Esophagus squamous epithelium (tissue), 5 donors: ENCODE data around the gene STK24. TPM values are rescaled to one million over a fixed set of nuclear protein-coding genes. Genes with fewer than 3 reads are reported as not detected.

Source experiments
- DNase-seq: peaks from one replicate; lab custom pipeline; 2025; lab: John Stamatoyannopoulos, UW
- H3K27ac ChIP-seq, 4 donors: fragments of 200-600 bp; sonication (generic); one replicate each; pipeline ENCODE4 v1.5.1; 2016 to 2019; ENCODE audit warnings: mild to moderate bottlenecking in 1 of 4
- H3K27me3 ChIP-seq, 4 donors: fragments of 200-600 bp; sonication (generic); 1 replicate in 3 of 4; 2 replicates in 1 of 4; pipeline versions ENCODE4 v1.5.1 to v1.6.0; 2017 to 2021; ENCODE audit warnings: antibody characterized with exemption in 1 of 4
- H3K36me3 ChIP-seq, 3 donors: fragments of 200-600 bp; sonication (generic); one replicate each; pipeline ENCODE4 v1.5.1; 2016 to 2019
- H3K4me1 ChIP-seq, 3 donors: fragments of 200-600 bp; sonication (generic); one replicate each; pipeline ENCODE4 v1.5.1; 2017 to 2019
- H3K4me3 ChIP-seq, 4 donors: fragments of 200-600 bp; sonication (generic); 1 replicate in 3 of 4; 2 replicates in 1 of 4; pipeline ENCODE4 v1.5.1; 2016 to 2019; ENCODE audit warnings: mild to moderate bottlenecking in 2 of 4, moderate library complexity in 1 of 4
- H3K9me3 ChIP-seq, 3 donors: fragments of 200-600 bp; sonication (generic); one replicate each; pipeline ENCODE4 v1.5.1; 2016 to 2019
- POLR2A ChIP-seq, 4 donors: fragments of 450-650 bp; IDR thresholded peaks; one replicate each; pipeline ENCODE4 v1.6.1; 2017; ENCODE audit warnings: antibody characterized with exemption in 4 of 4, mild to moderate bottlenecking in 4 of 4, moderate library complexity in 3 of 4
- WGBS, 2 donors: methylation state at CpG; one replicate each; pipeline ENCODE4 v1.1.5; 2018; 5-methylcytosine and 5-hydroxymethylcytosine counted together
- intact Hi-C: fragments of 100-400 bp; cut with DNase I; formaldehyde crosslinking; loops from one replicate; pipeline ENCODE4 v1.15.0; 2022
- total RNA-seq, 4 donors: library from RNA; depleted of rRNA; stranded (reverse); fragments of >200 nt; gene quantifications; one replicate each; pipeline ENCODE4 v1.1.0, GENCODE V29; 2016
- TF ChIP-seq, protein P1 (sequence below), 6 experiments: fragments of 450-650 bp in 4 of 6; fragments of 200-600 bp in 2 of 6; sonication (generic) in 2 of 6; IDR thresholded peaks; one replicate each; pipeline ENCODE4 v1.5.1; 2016 to 2019; ENCODE audit warnings: antibody characterized with exemption in 6 of 6, mild to moderate bottlenecking in 4 of 6, moderate library complexity in 4 of 6
- donor health status: DM: yes; HTN: yes; CAD: no.

Gene STK24
- total RNA-seq, 4 donors from 2014 or later, result 119 to 156 (median 130) TPM

GRCh38 chr13:98585398-98585754 is 8.5 kb upstream of the STK24 start:
- peaks cover 0 to 3% (median 0%) of the 10 kb centered on the region in 3 donors for H3K9me3 ChIP-seq
- H3K27me3 ChIP-seq, result no peaks in the 10 kb centered on the region
- intact Hi-C loops, result loop anchor here (5.0 kb wide), 1 partner anchor 72 kb away; no protein-coding TSS in a partner anchor
- H3K27ac ChIP-seq, result peak overlapping the region; percentile 18 to 74 (median 68)
- TF ChIP-seq POLR2A (IDR thresholded peaks at IDR 0.05), result no peak
- TF ChIP-seq, protein P1, sequence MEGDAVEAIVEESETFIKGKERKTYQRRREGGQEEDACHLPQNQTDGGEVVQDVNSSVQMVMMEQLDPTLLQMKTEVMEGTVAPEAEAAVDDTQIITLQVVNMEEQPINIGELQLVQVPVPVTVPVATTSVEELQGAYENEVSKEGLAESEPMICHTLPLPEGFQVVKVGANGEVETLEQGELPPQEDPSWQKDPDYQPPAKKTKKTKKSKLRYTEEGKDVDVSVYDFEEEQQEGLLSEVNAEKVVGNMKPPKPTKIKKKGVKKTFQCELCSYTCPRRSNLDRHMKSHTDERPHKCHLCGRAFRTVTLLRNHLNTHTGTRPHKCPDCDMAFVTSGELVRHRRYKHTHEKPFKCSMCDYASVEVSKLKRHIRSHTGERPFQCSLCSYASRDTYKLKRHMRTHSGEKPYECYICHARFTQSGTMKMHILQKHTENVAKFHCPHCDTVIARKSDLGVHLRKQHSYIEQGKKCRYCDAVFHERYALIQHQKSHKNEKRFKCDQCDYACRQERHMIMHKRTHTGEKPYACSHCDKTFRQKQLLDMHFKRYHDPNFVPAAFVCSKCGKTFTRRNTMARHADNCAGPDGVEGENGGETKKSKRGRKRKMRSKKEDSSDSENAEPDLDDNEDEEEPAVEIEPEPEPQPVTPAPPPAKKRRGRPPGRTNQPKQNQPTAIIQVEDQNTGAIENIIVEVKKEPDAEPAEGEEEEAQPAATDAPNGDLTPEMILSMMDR (IDR thresholded peaks at IDR 0.05), result no peak
- DNase-seq, result no peak
- no peak overlapping the region for H3K4me3 ChIP-seq
- H3K4me1 ChIP-seq, result peaks cover 21 to 61% (median 28%) of the 10 kb centered on the region in 3 donors
- H3K36me3 ChIP-seq, result no peaks in the 10 kb centered on the region
- WGBS, 2 donors, result 8 to 20% methylated on average over 1 to 4 of the region's 5 CpGs

DNA sequence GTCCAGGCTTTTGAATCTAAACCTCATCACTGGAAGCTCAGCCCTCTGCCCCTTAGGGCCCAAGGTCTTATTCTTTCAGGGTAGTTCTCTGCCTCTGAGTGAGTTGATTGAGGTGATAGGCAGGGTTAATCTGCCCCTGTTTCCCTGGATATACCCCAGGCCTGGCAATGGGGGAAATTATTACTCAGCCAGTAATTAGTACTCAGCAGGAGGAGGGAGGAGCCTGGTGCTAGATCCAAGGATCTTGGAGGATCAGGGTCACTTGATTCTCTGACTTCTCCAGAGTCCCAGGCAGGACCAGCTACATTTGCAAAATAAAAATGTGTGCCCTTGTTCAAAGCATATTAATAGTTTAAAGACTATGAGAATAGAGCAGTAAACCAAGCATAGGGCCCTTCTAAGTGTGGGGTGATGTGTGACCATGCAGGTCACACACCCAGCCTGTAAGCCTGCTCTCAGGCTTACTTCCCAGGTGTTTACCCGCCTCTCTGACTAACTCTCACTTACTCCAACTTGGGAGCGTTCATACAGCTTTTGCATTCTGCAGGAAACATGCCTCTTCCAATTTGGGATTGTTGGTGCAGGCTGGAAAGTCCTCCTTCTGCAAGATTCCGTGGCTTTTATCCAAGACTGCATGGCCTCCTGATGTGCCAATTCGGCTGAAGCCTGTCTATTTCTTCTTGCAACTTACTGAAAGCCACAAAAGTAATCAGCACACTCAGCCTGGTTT is 7.9 kb upstream of the STK24 start:
- Histone ChIP-seq H3K36me3 (no peaks in the 10 kb centered on the region), H3K4me1 (peaks cover 21 to 61% (median 28%) of the 10 kb centered on the region in 3 donors), H3K4me3 (no peak overlapping the region), H3K9me3 (no peaks in the 10 kb centered on the region), H3K27ac (peak overlapping the region; percentile 37 to 74 (median 70)), H3K27me3 (no peaks in the 10 kb centered on the region)
- DNase-seq, result no peak
- TF ChIP-seq, protein P1 (IDR thresholded peaks at IDR 0.05), result no peak
- no peak for TF ChIP-seq POLR2A (IDR thresholded peaks at IDR 0.05)
- intact Hi-C loops, result loop anchor here (5.0 kb wide), 1 partner anchor 72 kb away; no protein-coding TSS in a partner anchor
- 16 to 36% methylated on average over 4 of the region's 4 CpGs for WGBS, 2 donors

GRCh38 chr13:98582947-98583346 is 6.0 kb upstream of the STK24 start:
- H3K4me3 ChIP-seq, result no peak overlapping the region
- H3K27ac ChIP-seq, result peak overlapping the region; percentile 51 to 79 (median 64)
- no peak for DNase-seq
- no peaks in the 10 kb centered on the region for H3K9me3 ChIP-seq
- intact Hi-C loops, result no loop called here
- peaks cover 22 to 71% (median 33%) of the 10 kb centered on the region in 3 donors for H3K4me1 ChIP-seq
- 39 to 69% methylated on average over 6 of the region's 6 CpGs for WGBS, 2 donors
- H3K27me3 ChIP-seq, result no peaks in the 10 kb centered on the region
- no peak for TF ChIP-seq POLR2A (IDR thresholded peaks at IDR 0.05)
- TF ChIP-seq, protein P1 (IDR thresholded peaks at IDR 0.05), result no peak
- no peaks in the 10 kb centered on the region for H3K36me3 ChIP-seq

GRCh38 chr13:98581971-98582702 is 5.2 kb upstream of the STK24 start:
- intact Hi-C loops, result no loop called here
- H3K9me3 ChIP-seq, result no peaks in the 10 kb centered on the region
- no peak for DNase-seq
- peak overlapping the region; percentile 51 to 79 (median 66) for H3K27ac ChIP-seq
- TF ChIP-seq, protein P1 (IDR thresholded peaks at IDR 0.05), result peak in 1 of 6 experiments; percentile 10
- TF ChIP-seq POLR2A (IDR thresholded peaks at IDR 0.05), result no peak
- H3K4me1 ChIP-seq, result peaks cover 26 to 75% (median 34%) of the 10 kb centered on the region in 3 donors
- no peak overlapping the region for H3K4me3 ChIP-seq
- no peaks in the 10 kb centered on the region for H3K36me3 ChIP-seq
- H3K27me3 ChIP-seq, result no peaks in the 10 kb centered on the region
- WGBS, 2 donors, result 24 to 42% methylated on average over 2 of the region's 2 CpGs

- 67 to 100% methylated on average over 2 of the region's 2 CpGs for WGBS, 2 donors
- Histone ChIP-seq H3K4me1 (peaks cover 26 to 71% (median 32%) of the 10 kb centered on the region in 3 donors), H3K9me3 (no peaks in the 10 kb centered on the region), H3K36me3 (no peaks in the 10 kb centered on the region), H3K4me3 (no peak overlapping the region), H3K27me3 (no peaks in the 10 kb centered on the region), H3K27ac (peak overlapping the region; percentile 51 to 79 (median 66))
- DNase-seq, result no peak
- TF ChIP-seq, protein P1 (IDR thresholded peaks at IDR 0.05), result no peak
- TF ChIP-seq POLR2A (IDR thresholded peaks at IDR 0.05), result no peak
- intact Hi-C loops, result no loop called here
Measured at GRCh38 chr13:98581381-98581780, 4.5 kb upstream of the STK24 start.
